LNCAP (cell line): Measurements from ENCODE around the gene CST4.

Source experiments
- TF ChIP-seq, protein P1 (sequence below): fragments of 450-650 bp; IDR thresholded peaks from 2 replicates; pipeline ENCODE4 v1.5.1; 2017; ENCODE audit warnings: mild to moderate bottlenecking

The CST4 gene

DNA sequence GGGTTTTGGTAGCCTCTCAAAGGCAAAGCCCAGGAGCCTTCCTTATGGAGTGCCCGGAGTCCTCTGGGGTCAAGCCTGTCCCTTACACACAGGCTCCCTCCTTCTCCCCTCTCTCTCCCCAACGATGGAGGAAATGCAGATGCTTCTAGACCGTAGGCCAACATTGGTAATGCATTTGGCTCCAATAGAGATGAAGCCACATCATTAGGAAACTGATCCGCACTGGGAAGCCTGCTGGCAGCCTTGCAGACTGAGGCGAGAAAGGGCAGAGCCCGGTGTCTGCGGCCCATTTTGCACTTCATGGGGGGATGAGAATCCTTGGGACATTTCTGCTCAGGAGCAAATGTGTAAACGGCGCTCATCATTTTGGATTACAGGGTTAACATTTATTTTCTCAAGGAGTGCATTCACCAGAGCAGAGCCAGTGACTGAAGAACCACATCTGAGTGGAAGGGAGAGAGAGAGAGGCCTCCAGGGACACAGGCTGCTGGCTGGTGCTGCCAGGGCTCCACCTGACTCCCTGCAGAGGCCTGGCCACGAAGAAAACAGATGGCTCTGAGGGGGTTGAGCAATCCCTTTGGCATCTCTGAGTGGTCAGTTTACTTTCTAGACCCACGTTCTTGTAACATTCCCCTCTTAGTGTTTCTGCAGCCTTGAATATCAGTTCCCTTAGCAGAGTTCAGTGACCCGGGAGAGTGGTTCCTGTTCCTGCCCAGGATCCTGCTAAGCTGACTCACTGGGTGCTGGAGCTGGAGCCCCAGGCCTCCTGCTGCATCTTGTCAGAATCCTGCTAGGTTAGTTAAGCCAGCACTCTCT is 46.7 kb downstream of the CST4 start:
- TF ChIP-seq, protein P1, sequence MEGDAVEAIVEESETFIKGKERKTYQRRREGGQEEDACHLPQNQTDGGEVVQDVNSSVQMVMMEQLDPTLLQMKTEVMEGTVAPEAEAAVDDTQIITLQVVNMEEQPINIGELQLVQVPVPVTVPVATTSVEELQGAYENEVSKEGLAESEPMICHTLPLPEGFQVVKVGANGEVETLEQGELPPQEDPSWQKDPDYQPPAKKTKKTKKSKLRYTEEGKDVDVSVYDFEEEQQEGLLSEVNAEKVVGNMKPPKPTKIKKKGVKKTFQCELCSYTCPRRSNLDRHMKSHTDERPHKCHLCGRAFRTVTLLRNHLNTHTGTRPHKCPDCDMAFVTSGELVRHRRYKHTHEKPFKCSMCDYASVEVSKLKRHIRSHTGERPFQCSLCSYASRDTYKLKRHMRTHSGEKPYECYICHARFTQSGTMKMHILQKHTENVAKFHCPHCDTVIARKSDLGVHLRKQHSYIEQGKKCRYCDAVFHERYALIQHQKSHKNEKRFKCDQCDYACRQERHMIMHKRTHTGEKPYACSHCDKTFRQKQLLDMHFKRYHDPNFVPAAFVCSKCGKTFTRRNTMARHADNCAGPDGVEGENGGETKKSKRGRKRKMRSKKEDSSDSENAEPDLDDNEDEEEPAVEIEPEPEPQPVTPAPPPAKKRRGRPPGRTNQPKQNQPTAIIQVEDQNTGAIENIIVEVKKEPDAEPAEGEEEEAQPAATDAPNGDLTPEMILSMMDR = no peak

DNA sequence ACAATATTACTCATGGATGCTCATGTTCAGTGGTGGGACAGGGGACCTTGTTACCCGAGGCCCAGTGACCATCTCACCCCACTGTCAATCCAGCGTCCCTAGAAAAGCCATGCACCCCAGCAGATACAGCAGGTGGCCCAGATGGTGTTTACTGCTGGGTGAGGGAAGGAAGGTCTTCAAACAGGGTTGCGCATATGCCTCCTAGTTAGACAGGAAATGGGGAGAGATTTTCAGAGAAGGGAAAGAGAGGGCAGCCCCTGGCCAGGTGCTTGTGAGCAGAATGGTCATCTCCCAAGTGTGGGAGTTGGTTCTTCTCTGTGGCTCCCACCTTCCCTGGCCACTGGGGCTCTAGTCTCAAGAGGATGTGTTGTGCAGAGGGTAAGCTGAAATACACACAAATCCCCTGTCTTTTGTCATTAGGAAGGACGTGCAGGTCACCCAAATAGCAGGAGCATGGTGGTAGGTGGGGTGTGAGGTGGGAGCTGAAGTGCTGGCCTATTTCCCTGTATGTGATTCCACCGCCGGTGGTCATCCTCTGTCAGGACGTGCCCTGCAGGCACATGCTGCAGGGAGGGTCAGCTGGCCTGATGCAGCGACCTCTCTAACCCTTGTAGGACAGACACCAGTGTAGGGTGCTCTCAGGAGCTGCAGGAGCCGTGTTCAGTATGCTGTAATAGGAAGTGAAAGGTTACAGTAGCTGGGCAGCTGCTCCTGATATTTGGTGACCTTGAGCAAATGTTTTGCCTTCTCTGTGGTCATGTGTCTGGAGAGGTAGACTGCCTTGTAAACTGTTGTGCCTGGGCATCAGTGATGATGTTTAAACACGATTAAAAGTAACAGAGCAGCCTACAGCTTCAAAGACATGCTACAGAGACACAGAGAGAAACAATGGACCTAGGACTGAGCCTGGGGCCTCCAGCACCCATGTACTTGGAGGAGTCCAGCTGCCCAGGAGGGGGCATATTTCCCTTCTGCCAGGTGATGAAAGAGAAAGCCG is 47.9 kb downstream of the CST4 start:
- TF ChIP-seq, protein P1 = no peak

GRCh38 chr20:23640018-23640601 is 48.7 kb downstream of the CST4 start:
- TF ChIP-seq, protein P1 = no peak

GRCh38 chr20:23639490-23639958 is 49.3 kb downstream of the CST4 start:
- TF ChIP-seq, protein P1 = no peak

GRCh38 chr20:23638309-23638708 is 50.5 kb downstream of the CST4 start:
- TF ChIP-seq, protein P1 = no peak

GRCh38 chr20:23637282-23638221 is 51.3 kb downstream of the CST4 start, which contains the start of gene CST3:
TSS of gene CST3 (minus strand) at chr20:23637955. CDS start at chr20:23637862, 93 bp downstream.
- TF ChIP-seq, protein P1 = no peak
